Measurements from ENCODE around the gene AKAP1.
A peak's percentile ranks its signal among the peaks of the same experiment; 100 is the strongest.

Gene AKAP1

DNA sequence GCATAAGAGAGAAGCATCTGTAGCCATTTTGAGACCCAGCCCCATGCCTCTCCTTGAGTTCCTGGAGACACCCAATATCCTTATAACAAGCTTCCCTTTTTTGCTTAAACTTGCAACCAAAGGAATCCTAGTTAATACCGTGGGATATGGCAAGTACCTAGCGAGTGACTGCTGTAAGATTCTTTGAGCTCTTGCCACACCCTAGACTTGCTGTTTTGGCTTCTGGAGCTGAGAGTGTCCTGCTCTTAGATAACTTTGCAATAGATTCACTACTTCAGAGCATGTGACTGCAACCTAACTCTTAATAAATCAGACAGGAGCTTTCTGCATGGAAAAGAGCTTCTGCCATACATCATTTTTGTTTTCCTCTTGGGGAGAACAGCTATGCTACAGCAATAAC lies 58.3 kb downstream of the AKAP1 start:
- peak; percentile 13 for DNase-seq (ENCODE audit: low read depth)

DNA sequence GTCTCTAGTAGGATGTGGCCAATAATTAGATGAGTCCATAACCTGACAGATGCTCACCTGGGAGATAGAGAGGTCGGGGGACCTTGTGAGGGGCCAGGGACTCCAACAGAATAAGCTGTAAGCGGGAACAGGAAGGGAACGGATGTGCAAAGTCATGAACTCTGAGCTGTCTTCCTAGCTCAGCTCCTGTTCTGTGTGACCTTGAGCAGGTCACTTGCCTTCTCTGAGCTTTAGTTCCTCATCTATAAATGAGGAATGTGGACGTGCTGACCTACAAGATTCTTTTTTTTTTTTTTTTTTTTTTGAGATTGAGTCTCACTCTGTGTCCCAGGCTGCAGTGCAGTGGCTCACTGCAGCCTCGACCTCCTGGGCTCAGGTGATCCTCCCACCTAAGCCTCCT lies 58.9 kb downstream of the AKAP1 start:
- no peak for DNase-seq (ENCODE audit: low read depth)
- no peak for TF ChIP-seq CTCF (conservative IDR thresholded peaks at IDR 0.05; ENCODE audit: low read depth, low read length)
- H3K4me3 ChIP-seq (ENCODE audit: low read depth, low read length), result no peak overlapping the region

More for the DNA sequence above, 58.3 kb downstream of the AKAP1 start:
- H3K4me3 ChIP-seq (ENCODE audit: low read depth, low read length), result no peak overlapping the region
- no peak for TF ChIP-seq CTCF (conservative IDR thresholded peaks at IDR 0.05; ENCODE audit: low read depth, low read length)

GRCh38 chr17:57144567-57144966 lies 59.5 kb downstream of the AKAP1 start:
- TF ChIP-seq CTCF (conservative IDR thresholded peaks at IDR 0.05; ENCODE audit: low read depth, low read length), result no peak
- no peak overlapping the region for H3K4me3 ChIP-seq (ENCODE audit: low read depth, low read length)
- DNase-seq (ENCODE audit: low read depth), result no peak

- TF ChIP-seq CTCF (conservative IDR thresholded peaks at IDR 0.05; ENCODE audit: low read depth, low read length), result no peak
- H3K4me3 ChIP-seq (ENCODE audit: low read depth, low read length), result no peak overlapping the region
- no peak for DNase-seq (ENCODE audit: low read depth)
Observed at GRCh38 chr17:57145347-57145746, 60.3 kb downstream of the AKAP1 start.

DNA sequence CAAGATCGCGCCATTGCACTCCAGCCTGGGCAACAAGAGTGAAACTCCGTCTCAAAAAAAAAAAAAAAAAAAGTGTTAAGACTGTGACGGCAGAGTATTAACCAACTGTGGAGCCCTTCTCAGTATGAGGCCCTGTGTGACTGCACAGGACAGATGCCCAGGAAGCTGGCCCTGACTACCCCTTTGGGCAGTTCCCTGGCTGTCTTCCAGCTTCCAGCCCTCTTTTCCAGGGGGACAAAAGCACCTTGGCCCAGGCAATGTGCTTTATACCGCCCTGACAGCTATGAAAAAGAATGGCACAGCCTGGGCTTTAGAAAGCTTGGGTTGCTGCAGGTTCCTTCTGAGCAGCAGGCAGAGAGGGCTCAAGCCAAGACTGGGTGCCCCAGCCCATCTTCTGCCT lies 61.2 kb downstream of the AKAP1 start:
- no peak overlapping the region for H3K4me3 ChIP-seq (ENCODE audit: low read depth, low read length)
- TF ChIP-seq CTCF (conservative IDR thresholded peaks at IDR 0.05; ENCODE audit: low read depth, low read length), result no peak
- DNase-seq (ENCODE audit: low read depth), result no peak

GRCh38 chr17:57151798-57152197 lies 66.8 kb downstream of the AKAP1 start:
- DNase-seq (ENCODE audit: low read depth), result no peak
- TF ChIP-seq CTCF (conservative IDR thresholded peaks at IDR 0.05; ENCODE audit: low read depth, low read length), result no peak
- H3K4me3 ChIP-seq (ENCODE audit: low read depth, low read length), result no peak overlapping the region

DNA sequence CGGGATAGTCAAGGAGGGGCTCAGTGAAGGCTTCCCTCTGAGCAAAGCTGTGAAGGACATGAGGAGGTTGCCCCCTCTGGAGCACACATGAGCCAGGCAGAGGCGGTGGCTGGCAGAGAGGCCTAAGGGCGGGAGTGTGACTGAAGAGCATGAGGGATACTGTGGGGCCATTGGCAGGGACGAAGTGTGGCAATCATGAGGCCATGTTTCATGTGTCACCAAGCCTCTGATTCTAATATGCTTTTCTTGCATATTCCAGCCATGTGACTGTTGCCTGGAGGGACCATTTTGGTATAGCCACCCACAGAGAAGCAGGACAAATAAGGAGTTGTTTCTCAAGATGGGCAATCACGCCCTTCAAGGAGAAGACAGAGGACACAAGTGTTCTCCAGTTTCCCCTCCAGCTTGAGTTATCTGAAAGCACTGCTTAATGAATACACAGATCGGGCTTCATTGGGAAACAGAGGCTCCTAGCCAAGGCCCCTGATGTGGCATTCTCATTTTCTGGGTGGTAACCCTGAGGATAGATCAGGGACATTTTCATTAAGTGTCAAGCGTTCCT lies 68.0 kb downstream of the AKAP1 start:
- DNase-seq (ENCODE audit: low read depth), result no peak
- H3K4me3 ChIP-seq (ENCODE audit: low read depth, low read length), result no peak overlapping the region
- TF ChIP-seq CTCF (conservative IDR thresholded peaks at IDR 0.05; ENCODE audit: low read depth, low read length), result no peak

All from choroid plexus epithelial cell (primary cell).